A549 (cell line): ENCODE results near the gene RAPGEF2. TPM values are rescaled to one million over a fixed set of nuclear protein-coding genes. Genes with fewer than 3 reads are reported as not detected.

Experiments used
- ATAC-seq, 2 experiments: fragments of 200-7000 bp in 1 of 2; fragments of >200 bp in 1 of 2; cut with Nextera tagmentation in 1 of 2; cut with Tn5 transposase in 1 of 2; 3 replicates each; pipeline versions ENCODE4 v1.8.0 to v1.9.1; 2018 to 2020; ENCODE audit warnings: mild to moderate bottlenecking in 1 of 2, moderate library complexity in 1 of 2
- CTCF ChIA-PET: fragments of 300-600 bp; sonication (Branson Sonifier 250); formaldehyde crosslinking; extraction: SDS; loops from one replicate; lab custom pipeline; 2021; ENCODE audit warnings: antibody characterized with exemption, inconsistent platforms; lab: Yijun Ruan, JAX
- POLR2A ChIA-PET: fragments of 350-600 bp; formaldehyde crosslinking; extraction: SDS; loops from one replicate; lab custom pipeline; 2021; ENCODE audit warnings: antibody characterized with exemption, inconsistent platforms; lab: Yijun Ruan, JAX
- DNase-seq, 2 experiments: peaks; one replicate each; pipeline versions ENCODE4 v3.0.0 to v3.0.0-alpha.2; 2011 to 2016; ENCODE audit warnings: low read depth in 1 of 2, low spot score in 1 of 2
- FAIRE-seq: peaks from 2 replicates; lab custom pipeline; 2011; peaks lifted over from hg19 to GRCh38; lab: Jason Lieb, UNC
- H3K27ac ChIP-seq, 2 experiments: fragments of >200 bp; sonication (Bioruptor Twin); formaldehyde crosslinking; 3 replicates each; pipeline ENCODE4 v1.5.1; 2016 to 2017
- H3K4me1 ChIP-seq: fragments of >200 bp; sonication (Bioruptor Twin); formaldehyde crosslinking; 3 replicates; pipeline ENCODE4 v1.6.1; 2016
- H3K4me2 ChIP-seq: fragments of >200 bp; sonication (Bioruptor Twin); formaldehyde crosslinking; 3 replicates; pipeline ENCODE4 v1.6.1; 2016
- H3K4me3 ChIP-seq: fragments of >200 bp; sonication (Bioruptor Twin); formaldehyde crosslinking; 3 replicates; pipeline ENCODE4 v1.5.1; 2016
- H3K9me3 ChIP-seq: fragments of >200 bp; sonication (Bioruptor Twin); formaldehyde crosslinking; 3 replicates; pipeline ENCODE4 v1.6.1; 2016
- CBX8 ChIP-seq: fragments of 200-600 bp; sonication (generic); IDR thresholded peaks from 2 replicates; pipeline ENCODE4 v1.6.1; 2016
- CHD2 ChIP-seq: fragments of 150-350 bp; IDR thresholded peaks from 2 replicates; pipeline ENCODE4 v1.6.1; 2014; ENCODE audit warnings: low read length; ENCODE audit not compliant: partially characterized antibody
- E2F6 ChIP-seq: IDR thresholded peaks from 2 replicates; pipeline ENCODE4 v1.6.1; 2012; ENCODE audit warnings: low read depth, borderline replicate concordance
- EHF ChIP-seq: fragments of 250-450 bp; sonication (Bioruptor Pico); IDR thresholded peaks from 2 replicates; pipeline ENCODE4 v1.5.0; 2020; ENCODE audit warnings: mild to moderate bottlenecking
- ELK1 ChIP-seq: fragments of 150-350 bp; IDR thresholded peaks from 2 replicates; pipeline ENCODE4 v1.6.1; 2014; ENCODE audit warnings: low read depth, mild to moderate bottlenecking, low read length
- FOXS1 ChIP-seq: fragments of 250-450 bp; sonication (Bioruptor Pico); IDR thresholded peaks from 2 replicates; pipeline ENCODE4 v1.5.0; 2020; ENCODE audit warnings: mild to moderate bottlenecking, moderate library complexity
- GATA3 ChIP-seq: IDR thresholded peaks from 2 replicates; pipeline ENCODE4 v1.6.1; 2012; ENCODE audit warnings: borderline replicate concordance
- HES2 ChIP-seq: fragments of >200 bp; sonication (Bioruptor Twin); formaldehyde crosslinking; IDR thresholded peaks from 2 replicates; pipeline ENCODE4 v1.6.1; 2016
- HEYL ChIP-seq: fragments of 250-450 bp; sonication (Bioruptor Pico); IDR thresholded peaks from 2 replicates; pipeline ENCODE4 v1.8.0; 2021; ENCODE audit warnings: mild to moderate bottlenecking, moderate library complexity
- HMGXB4 ChIP-seq: fragments of 250-450 bp; sonication (Bioruptor Pico); IDR thresholded peaks from 2 replicates; pipeline ENCODE4 v1.5.0; 2021; ENCODE audit warnings: mild to moderate bottlenecking, moderate library complexity, borderline replicate concordance
- JUNB ChIP-seq: fragments of >200 bp; sonication (Bioruptor Twin); formaldehyde crosslinking; IDR thresholded peaks from 2 replicates; pipeline ENCODE4 v1.6.1; 2016
- KDM5A ChIP-seq: fragments of 200-600 bp; sonication (generic); IDR thresholded peaks from 2 replicates; pipeline ENCODE4 v1.6.1; 2016; ENCODE audit warnings: antibody characterized with exemption, mild to moderate bottlenecking
- MAZ ChIP-seq: fragments of 150-350 bp; IDR thresholded peaks from 2 replicates; pipeline ENCODE4 v1.6.1; 2014; ENCODE audit warnings: antibody characterized with exemption, low read depth, low read length, borderline replicate concordance
- NPAS2 ChIP-seq: fragments of 250-450 bp; sonication (Bioruptor Pico); IDR thresholded peaks from 2 replicates; pipeline ENCODE4 v1.8.0; 2022; ENCODE audit warnings: mild to moderate bottlenecking, moderate library complexity, borderline replicate concordance
- NR3C1 ChIP-seq: fragments of >200 bp; sonication (Bioruptor Twin); formaldehyde crosslinking; IDR thresholded peaks from 3 replicates; pipeline ENCODE4 v1.6.1; 2017
- PHF8 ChIP-seq: fragments of 200-600 bp; sonication (generic); IDR thresholded peaks from 2 replicates; pipeline ENCODE4 v1.6.1; 2016; ENCODE audit warnings: low read depth, mild to moderate bottlenecking, antibody characterized with exemption, moderate library complexity, borderline replicate concordance
- RARB ChIP-seq: fragments of 250-450 bp; sonication (Bioruptor Pico); IDR thresholded peaks from 2 replicates; pipeline ENCODE4 v1.8.0; 2021; ENCODE audit warnings: mild to moderate bottlenecking, moderate library complexity
- RCOR1 ChIP-seq: fragments of 150-350 bp; IDR thresholded peaks from 2 replicates; pipeline ENCODE4 v1.6.1; 2014; ENCODE audit warnings: antibody characterized with exemption, low read length, low read depth
- REST ChIP-seq: fragments of 200-600 bp; sonication (generic); IDR thresholded peaks from 2 replicates; pipeline ENCODE4 v1.6.1; 2016; ENCODE audit warnings: antibody characterized with exemption, mild to moderate bottlenecking, moderate library complexity
- RNF2 ChIP-seq: fragments of 200-600 bp; sonication (generic); IDR thresholded peaks from 2 replicates; pipeline ENCODE4 v1.6.1; 2016; ENCODE audit warnings: low read depth, mild to moderate bottlenecking, antibody characterized with exemption, moderate library complexity, borderline replicate concordance
- TFCP2L1 ChIP-seq: fragments of 250-450 bp; sonication (Bioruptor Pico); IDR thresholded peaks from 2 replicates; pipeline ENCODE4 v1.5.0; 2021; ENCODE audit warnings: mild to moderate bottlenecking
- ZFP36 ChIP-seq: fragments of 450-650 bp; IDR thresholded peaks from 2 replicates; pipeline ENCODE4 v1.6.1; 2014; ENCODE audit warnings: borderline replicate concordance; ENCODE audit not compliant: partially characterized antibody
- ZNF302 ChIP-seq: fragments of 250-450 bp; sonication (Bioruptor Pico); IDR thresholded peaks from 2 replicates; pipeline ENCODE4 v1.9.0; 2021; ENCODE audit warnings: inconsistent platforms, mild to moderate bottlenecking, moderate library complexity
- ZSCAN20 ChIP-seq: fragments of 250-450 bp; sonication (Bioruptor Pico); IDR thresholded peaks from 2 replicates; pipeline ENCODE4 v1.8.0; 2022; ENCODE audit warnings: mild to moderate bottlenecking, moderate library complexity
- WGBS: methylation state at CpG from one replicate; pipeline ENCODE4 v1.1.6; 2017; ENCODE audit errors: missing lambda C conversion rate; 5-methylcytosine and 5-hydroxymethylcytosine counted together
- polyA plus RNA-seq, 4 experiments: library from polyadenylated mRNA; depleted of rRNA in 3 of 4; stranded (reverse); fragments of >200 nt; fragmentation: RNase III in 1 of 4; extraction: RNeasy Plus Mini Kit Qiagen cat#74134 plus additional on column Dnase treatment in 1 of 4; gene quantifications; 2 replicates in 3 of 4; 3 replicates in 1 of 4; pipeline ENCODE4 v1.2.3, GENCODE V29; 2011 to 2017

RAPGEF2 gene
- polyA plus RNA-seq, 2 of the 4 experiments (the other 2 are of a cell fraction), result 10.7 to 31.8 TPM

GRCh38 chr4:159268607-159269006 is 165.7 kb downstream of the RAPGEF2 start:
- H3K4me3 ChIP-seq, result no peak overlapping the region
- FAIRE-seq (no peak), DNase-seq (no peak), ATAC-seq (no peak)
- ChIA-PET POLR2A (no interaction called here), CTCF (no interaction called here)
- TF ChIP-seq ZSCAN20 (CRISPR knock-in tag), result no peak
- TF ChIP-seq CHD2, result no peak
- TF ChIP-seq ZNF302 (CRISPR knock-in tag), result no peak
- TF ChIP-seq NR3C1, result no peak
- TF ChIP-seq HEYL, result no peak
- no peak for TF ChIP-seq HES2
- no peak for TF ChIP-seq CBX8
- TF ChIP-seq HMGXB4 (CRISPR knock-in tag), result no peak
- H3K27ac ChIP-seq, result no peak overlapping the region
- H3K9me3 ChIP-seq, result no peaks in the 10 kb centered on the region
- no peak overlapping the region for H3K4me2 ChIP-seq
- H3K4me1 ChIP-seq, result peaks cover 16% of the 10 kb centered on the region
- WGBS, result 96% methylated on average over 4 of the region's 4 CpGs

- H3K4me1 ChIP-seq, result peaks cover 21% of the 10 kb centered on the region
- H3K4me2 ChIP-seq, result no peak overlapping the region
- ChIA-PET CTCF (no interaction called here), POLR2A (no interaction called here)
- H3K9me3 ChIP-seq, result no peaks in the 10 kb centered on the region
- no peak overlapping the region for H3K4me3 ChIP-seq
- no peak overlapping the region for H3K27ac ChIP-seq
- ATAC-seq (no peak), DNase-seq (no peak), FAIRE-seq (no peak)
- TF ChIP-seq NPAS2 (CRISPR knock-in tag), result no peak
- TF ChIP-seq NR3C1, result no peak
- TF ChIP-seq MAZ, result no peak
- WGBS, result 94% methylated on average over 10 of the region's 10 CpGs
Observed at GRCh38 chr4:159269116-159269515, 166.2 kb downstream of the RAPGEF2 start.

- POLR2A ChIA-PET, result no interaction called here
- H3K27ac ChIP-seq, result no peak overlapping the region
- no peak overlapping the region for H3K4me2 ChIP-seq
- FAIRE-seq (no peak), DNase-seq (no peak)
- H3K4me1 ChIP-seq, result peaks cover 29% of the 10 kb centered on the region
- TF ChIP-seq TFCP2L1, result no peak
- no peak for TF ChIP-seq RARB
- TF ChIP-seq, all 56 proteins: peak for 0
- CTCF ChIA-PET, result no interaction called here
- no peak overlapping the region for H3K4me3 ChIP-seq
- no peak for ATAC-seq
- H3K9me3 ChIP-seq, result no peaks in the 10 kb centered on the region
Observed at GRCh38 chr4:159269956-159270355, 167.1 kb downstream of the RAPGEF2 start.

GRCh38 chr4:159271856-159272255 is 169.0 kb downstream of the RAPGEF2 start:
- CTCF ChIA-PET, result no interaction called here
- FAIRE-seq (no peak), ATAC-seq (no peak), DNase-seq (no peak)
- Histone ChIP-seq H3K27ac (no peak overlapping the region), H3K4me2 (no peak overlapping the region), H3K4me3 (no peak overlapping the region), H3K9me3 (no peaks in the 10 kb centered on the region), H3K4me1 (peaks cover 27% of the 10 kb centered on the region)
- POLR2A ChIA-PET, result no interaction called here
- 92% methylated on average over 4 of the region's 4 CpGs for WGBS
- TF ChIP-seq FOXS1, result no peak
- TF ChIP-seq RCOR1, result no peak
- no peak for TF ChIP-seq KDM5A
- TF ChIP-seq GATA3, result no peak
- TF ChIP-seq HES2, result no peak
- no peak for TF ChIP-seq JUNB
- TF ChIP-seq E2F6, result no peak
- no peak for TF ChIP-seq MAZ
- TF ChIP-seq ELK1, result no peak
- TF ChIP-seq PHF8, result no peak
- TF ChIP-seq RNF2, result no peak
- no peak for TF ChIP-seq ZFP36
- no peak for TF ChIP-seq REST
- no peak for TF ChIP-seq EHF
